NCI-H2196 (cell line): ENCODE results near the gene VIM.

Experiments
- DNase-seq: peaks from one replicate; lab custom pipeline; 2025; ENCODE audit not compliant: unreplicated experiment; lab: John Stamatoyannopoulos, UW

Gene VIM

DNA sequence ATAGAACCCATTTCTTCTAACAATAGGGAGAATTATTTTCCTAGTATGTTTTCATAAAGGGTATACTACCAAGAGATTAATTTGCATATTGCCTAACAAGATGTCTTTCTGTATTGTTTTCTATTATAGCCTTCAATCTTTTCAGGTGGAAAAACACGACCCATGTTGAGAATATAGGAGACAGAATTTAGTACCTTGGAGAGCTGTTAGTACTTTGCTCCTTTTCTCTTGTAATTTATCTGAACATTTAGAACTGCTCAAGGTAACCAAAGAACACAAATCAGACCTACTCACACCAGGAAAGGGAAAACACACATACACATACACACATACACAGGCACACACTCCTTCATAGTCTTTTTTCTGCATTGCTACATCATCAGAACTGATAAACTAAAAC, 18.7 kb upstream of the VIM start:
- DNase-seq, result no peak

DNA sequence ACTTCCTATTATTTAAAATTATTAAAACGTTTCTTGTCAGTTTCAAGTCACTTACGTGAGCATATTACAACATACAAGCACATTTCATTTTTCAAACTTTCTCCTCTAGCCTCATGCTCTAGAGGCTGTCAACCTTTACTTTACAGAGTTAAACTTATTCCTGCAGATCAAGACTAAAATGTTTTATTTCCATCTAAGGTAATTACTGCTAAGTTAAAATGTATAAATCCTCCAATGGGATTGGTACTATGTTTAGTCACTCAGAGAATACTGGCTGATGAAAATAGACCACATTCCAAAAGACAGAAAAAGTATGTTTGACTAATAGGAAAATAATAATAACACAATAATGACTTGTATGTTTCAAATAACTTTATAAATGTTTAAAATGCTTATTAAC, 18.2 kb upstream of the VIM start:
- no peak for DNase-seq

DNA sequence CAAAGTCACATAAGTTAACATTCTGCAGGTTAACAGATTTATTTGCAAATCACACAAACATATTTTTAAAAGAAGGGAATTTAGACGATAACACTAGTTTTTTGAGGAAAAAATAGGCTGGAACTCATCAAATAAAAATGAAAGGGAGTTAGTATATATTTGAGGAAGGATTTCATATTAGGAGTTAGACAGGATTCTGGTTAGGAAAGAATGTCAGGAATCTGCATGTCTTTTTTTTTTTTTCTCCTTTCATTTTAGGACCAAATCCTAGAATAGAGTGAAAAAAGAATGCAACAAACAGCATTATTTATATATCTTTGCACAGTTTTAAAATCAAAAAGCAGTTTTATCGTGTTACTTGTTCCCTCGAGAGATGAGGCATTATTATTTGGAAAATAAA, 17.7 kb upstream of the VIM start:
- no peak for DNase-seq

GRCh38 chr10:17212802-17213221, 15.2 kb upstream of the VIM start:
- no peak for DNase-seq

- DNase-seq, result no peak
Observed at GRCh38 chr10:17213646-17214349, 14.2 kb upstream of the VIM start.

GRCh38 chr10:17214526-17214925, 13.5 kb upstream of the VIM start:
- no peak for DNase-seq

GRCh38 chr10:17214971-17215781, 12.9 kb upstream of the VIM start:
- DNase-seq, result no peak

- DNase-seq, result no peak
Observed at GRCh38 chr10:17215782-17216122, 12.3 kb upstream of the VIM start.

DNA sequence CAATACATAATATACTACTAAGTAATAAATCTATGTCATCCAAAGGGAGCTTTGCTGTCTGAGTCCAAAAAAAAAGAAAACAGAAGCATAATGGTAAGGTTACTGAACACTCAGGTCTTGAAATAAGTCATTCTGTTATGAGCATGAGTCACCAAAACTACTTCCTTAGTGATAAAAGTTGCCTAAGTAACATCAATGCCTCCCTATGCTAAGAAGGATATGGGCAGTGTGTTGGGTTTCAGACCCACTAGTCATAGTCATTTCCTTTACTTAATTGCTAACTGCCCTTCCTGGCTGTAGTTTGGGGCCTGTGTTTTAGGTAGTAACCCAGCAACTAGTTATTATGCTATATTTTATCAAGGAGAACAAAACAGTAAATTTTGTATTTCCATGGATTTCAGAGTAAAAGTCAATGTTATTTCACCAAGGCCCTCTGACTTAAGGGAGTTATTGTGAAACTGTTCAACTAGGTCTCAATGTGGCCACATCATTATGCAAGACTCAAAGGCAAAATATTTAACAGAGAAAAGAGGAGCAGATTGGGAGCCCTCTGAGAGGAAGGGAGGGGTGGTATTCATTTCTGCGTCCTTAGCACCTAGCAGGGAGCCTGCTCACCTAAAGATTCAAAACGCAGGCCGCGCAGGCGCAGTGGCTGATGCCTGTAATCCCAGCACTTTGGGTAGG, 11.7 kb upstream of the VIM start:
- no peak for DNase-seq

- no peak for DNase-seq
Observed at GRCh38 chr10:17216901-17217395, 11.1 kb upstream of the VIM start.

- no peak for DNase-seq
Observed at GRCh38 chr10:17217631-17218232, 10.3 kb upstream of the VIM start.

GRCh38 chr10:17219024-17219423, 9.0 kb upstream of the VIM start:
- DNase-seq, result no peak

DNA sequence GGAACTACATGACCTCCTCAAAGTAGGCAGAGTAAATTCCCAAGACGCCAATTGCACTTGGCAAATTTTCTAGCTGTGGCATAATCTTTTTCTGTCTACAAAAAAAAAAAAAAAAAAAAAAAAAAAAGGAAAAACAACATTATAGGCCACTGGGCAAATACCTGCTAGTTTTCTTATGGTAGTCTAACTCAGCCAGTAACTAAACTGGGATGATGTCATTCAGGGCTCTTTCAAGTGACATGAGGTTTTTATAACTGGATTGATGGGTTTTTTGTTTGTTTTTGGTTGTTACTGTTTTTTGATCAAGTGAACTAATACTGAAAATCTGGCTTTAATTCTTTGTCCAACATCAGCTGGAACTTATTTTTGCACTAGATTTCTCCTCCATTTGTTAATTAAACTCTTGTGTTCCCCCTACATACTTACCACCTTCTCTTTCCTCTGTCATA, 7.4 kb upstream of the VIM start:
- no peak for DNase-seq

DNA sequence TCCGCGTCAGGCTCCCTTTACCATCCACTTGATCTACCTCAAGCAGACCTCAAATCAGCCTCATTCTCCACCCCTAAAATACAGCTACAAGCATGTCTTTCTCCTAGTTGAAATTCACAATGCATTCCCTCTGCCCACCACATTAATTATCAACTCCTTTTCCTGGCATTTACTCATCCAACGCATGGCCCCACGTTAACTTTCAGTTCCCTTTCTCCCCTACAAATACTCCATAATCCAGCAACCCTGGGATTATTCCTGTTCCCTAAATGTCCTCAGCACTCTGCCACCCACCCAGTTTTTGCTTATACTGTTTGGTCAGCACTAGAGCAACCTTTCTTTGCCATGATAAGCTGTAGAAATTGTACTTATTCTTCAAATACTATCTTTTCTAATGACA, 5.7 kb upstream of the VIM start:
- DNase-seq, result no peak

- DNase-seq, result no peak
Observed at GRCh38 chr10:17225808-17226207, 2.2 kb upstream of the VIM start.

DNA sequence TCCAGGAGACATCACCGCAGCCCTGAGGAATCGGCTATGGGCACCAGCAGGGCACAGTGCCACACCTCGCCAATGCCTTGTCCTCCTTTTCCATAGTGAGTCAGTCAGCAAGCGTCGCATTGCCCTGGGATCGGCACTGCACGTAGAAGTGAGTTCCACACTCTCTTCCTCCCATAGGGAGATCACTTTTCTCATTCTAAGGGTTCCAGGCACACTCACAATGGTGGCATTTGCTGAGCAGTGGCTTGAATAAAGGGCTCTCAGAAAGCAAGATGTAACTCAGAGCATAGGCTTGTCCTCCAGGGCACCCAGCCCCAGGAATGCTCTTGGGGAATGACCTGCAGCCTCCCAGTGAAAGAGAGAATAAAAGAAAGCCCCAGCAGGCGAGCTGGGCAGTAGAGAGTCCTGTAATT, 1.1 kb upstream of the VIM start:
- no peak for DNase-seq

GRCh38 chr10:17227367-17228090, 512 bp upstream of the VIM start:
- no peak for DNase-seq

GRCh38 chr10:17229016-17229716, 1.1 kb downstream of the VIM start:
- DNase-seq, result no peak

- DNase-seq, result no peak
Observed at GRCh38 chr10:17229717-17229966, 1.6 kb downstream of the VIM start.

- peak; percentile 46 for DNase-seq
Observed at GRCh38 chr10:17229967-17230682, 2.1 kb downstream of the VIM start.
